BE2C (cell line): ENCODE measurements around the gene TEX14.
"Not testable (repeated sequence)": the region's sequence is repeated elsewhere in the genome, so short reads cannot be mapped to it uniquely, and the experiment has no call there.

ENCODE experiments used
- DNase-seq: peaks from one replicate; pipeline ENCODE4 v3.0.0-alpha.2; 2020
- H3K27me3 ChIP-seq: fragments of 250-450 bp; sonication (Bioruptor Pico); 2 replicates; pipeline ENCODE4 v1.5.1; 2020; ENCODE audit warnings: mild to moderate bottlenecking
- H3K36me3 ChIP-seq: fragments of 250-450 bp; sonication (Bioruptor Pico); 2 replicates; pipeline ENCODE4 v1.5.1; 2020; ENCODE audit warnings: mild to moderate bottlenecking
- H3K4me1 ChIP-seq: fragments of 250-450 bp; sonication (Bioruptor Pico); 2 replicates; pipeline ENCODE4 v1.5.1; 2020
- H3K4me3 ChIP-seq: 2 replicates; pipeline ENCODE4 v1.5.1; 2011; ENCODE audit warnings: low read depth, low read length
- H3K9me3 ChIP-seq: fragments of 250-450 bp; sonication (Bioruptor Pico); 2 replicates; pipeline ENCODE4 v1.5.1; 2020
- TF ChIP-seq, protein P1 (sequence below): IDR thresholded peaks from 2 replicates; pipeline ENCODE4 v1.5.1; 2012; ENCODE audit warnings: mild to moderate bottlenecking, low read depth, low read length

The TEX14 gene

GRCh38 chr17:58693751-58694150 lies 1.9 kb upstream of the TEX14 start:
- Histone ChIP-seq H3K9me3 (no peaks in the 10 kb centered on the region), H3K4me1 (peaks cover 9% of the 10 kb centered on the region; the same call in 1 of the 2 replicates), H3K27me3 (no peaks in the 10 kb centered on the region), H3K36me3 (peaks cover 10% of the 10 kb centered on the region), H3K4me3 (peak overlapping the region; percentile 62; the same call in 1 of the 2 replicates)
- no peak for DNase-seq
- TF ChIP-seq, protein P1, sequence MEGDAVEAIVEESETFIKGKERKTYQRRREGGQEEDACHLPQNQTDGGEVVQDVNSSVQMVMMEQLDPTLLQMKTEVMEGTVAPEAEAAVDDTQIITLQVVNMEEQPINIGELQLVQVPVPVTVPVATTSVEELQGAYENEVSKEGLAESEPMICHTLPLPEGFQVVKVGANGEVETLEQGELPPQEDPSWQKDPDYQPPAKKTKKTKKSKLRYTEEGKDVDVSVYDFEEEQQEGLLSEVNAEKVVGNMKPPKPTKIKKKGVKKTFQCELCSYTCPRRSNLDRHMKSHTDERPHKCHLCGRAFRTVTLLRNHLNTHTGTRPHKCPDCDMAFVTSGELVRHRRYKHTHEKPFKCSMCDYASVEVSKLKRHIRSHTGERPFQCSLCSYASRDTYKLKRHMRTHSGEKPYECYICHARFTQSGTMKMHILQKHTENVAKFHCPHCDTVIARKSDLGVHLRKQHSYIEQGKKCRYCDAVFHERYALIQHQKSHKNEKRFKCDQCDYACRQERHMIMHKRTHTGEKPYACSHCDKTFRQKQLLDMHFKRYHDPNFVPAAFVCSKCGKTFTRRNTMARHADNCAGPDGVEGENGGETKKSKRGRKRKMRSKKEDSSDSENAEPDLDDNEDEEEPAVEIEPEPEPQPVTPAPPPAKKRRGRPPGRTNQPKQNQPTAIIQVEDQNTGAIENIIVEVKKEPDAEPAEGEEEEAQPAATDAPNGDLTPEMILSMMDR, result no peak

- peak overlapping the region; percentile 62 for H3K4me3 ChIP-seq
- DNase-seq, result no peak
- H3K36me3 ChIP-seq, result peaks cover 10% of the 10 kb centered on the region
- TF ChIP-seq, protein P1, result no peak
- H3K9me3 ChIP-seq, result no peaks in the 10 kb centered on the region
- peaks cover 9% of the 10 kb centered on the region; the same call in 1 of the 2 replicates for H3K4me1 ChIP-seq
- H3K27me3 ChIP-seq, result no peaks in the 10 kb centered on the region
Measured at GRCh38 chr17:58693208-58693607, 1.4 kb upstream of the TEX14 start.

DNA sequence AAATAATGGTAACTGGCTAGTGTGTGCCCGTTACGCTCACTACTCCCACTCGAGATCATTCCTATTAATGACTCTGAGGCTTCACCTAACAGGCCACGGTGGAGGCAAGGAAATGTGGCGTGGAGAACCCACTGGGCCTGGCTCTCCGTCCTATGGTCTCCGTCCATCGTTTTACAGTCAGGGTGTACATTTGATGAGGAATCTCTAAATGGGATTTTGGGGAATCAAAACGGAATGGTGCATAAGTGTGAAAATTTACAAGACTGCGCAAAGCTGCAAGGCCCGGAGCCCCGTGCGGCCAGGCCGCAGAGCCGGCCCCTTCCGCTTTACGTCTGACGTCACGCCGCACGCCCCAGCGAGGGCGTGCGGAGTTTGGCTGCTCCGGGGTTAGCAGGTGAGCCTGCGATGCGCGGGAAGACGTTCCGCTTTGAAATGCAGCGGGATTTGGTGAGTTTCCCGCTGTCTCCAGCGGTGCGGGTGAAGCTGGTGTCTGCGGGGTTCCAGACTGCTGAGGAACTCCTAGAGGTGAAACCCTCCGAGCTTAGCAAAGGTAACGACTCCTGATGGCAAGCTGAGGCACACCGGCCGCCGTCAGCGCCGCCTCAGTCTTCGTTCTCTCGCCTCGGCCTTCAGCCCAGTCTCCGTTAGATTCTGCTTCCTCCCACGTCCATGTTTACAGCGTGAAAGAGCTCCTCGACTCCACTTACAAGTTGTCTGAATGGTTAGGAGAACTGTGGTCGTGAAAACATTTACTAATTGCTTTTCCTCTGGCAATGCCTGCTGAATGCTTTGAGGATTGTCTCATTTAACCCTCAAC lies 602 bp upstream of the TEX14 start, which contains the start of gene RAD51C:
Gene RAD51C, plus strand, starts transcription at position 364 of the 817 bp plus-strand sequence. Its CDS starts 42 bp downstream, at position 406.
- Histone ChIP-seq H3K4me1 (peaks cover 9% of the 10 kb centered on the region; the same call in 1 of the 2 replicates), H3K4me3 (peak within 1 kb of the TSS; percentile 62), H3K36me3 (peaks cover 10% of the 10 kb centered on the region), H3K27me3 (no peaks in the 10 kb centered on the region), H3K9me3 (no peaks in the 10 kb centered on the region)
- TF ChIP-seq, protein P1, result no peak
- peak; percentile 87 for DNase-seq

DNA sequence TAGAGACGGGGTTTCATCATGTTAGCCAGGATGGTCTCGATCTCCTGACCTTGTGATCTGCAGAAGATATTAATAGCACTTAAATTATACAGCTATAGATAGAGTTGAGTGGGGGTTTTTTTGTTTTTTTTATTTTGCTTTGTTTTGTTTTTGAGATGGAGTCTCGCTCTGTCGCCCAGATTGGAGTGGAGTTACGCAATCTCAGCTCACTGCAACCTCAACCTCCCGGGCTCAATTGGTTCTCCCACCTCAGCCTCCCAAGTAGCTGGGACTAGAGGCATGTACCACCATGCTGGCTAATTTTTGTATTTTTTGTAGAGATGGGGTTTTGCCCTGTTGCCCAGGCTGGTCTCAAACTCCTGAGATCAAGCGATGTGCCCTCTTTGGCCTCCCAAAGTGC lies 1.8 kb downstream of the TEX14 start:
- H3K36me3 ChIP-seq, H3K27me3 ChIP-seq, H3K9me3 ChIP-seq, H3K4me1 ChIP-seq, DNase-seq, H3K4me3 ChIP-seq: not testable (repeated sequence)

DNA sequence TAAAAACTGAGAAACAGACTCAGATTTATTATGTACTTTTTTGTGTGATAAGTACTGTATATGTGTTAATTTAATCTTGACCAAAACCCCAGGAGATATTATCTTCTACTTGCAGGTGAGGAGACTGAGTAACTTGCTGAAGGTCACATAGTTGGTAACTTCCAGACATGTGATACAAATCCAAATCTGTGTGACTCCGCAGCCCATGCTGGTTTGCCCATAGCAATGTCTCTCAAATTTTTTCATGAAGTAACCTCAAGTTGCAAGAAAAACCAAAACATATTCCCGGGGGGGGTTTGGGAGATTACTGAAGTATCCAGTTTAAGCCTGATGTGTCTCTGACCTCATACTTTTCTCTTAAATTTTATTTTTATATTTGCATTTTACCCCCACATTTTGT lies 3.3 kb downstream of the TEX14 start:
- H3K4me1 ChIP-seq, result peaks cover 6% of the 10 kb centered on the region; the same call in 1 of the 2 replicates
- no peaks in the 10 kb centered on the region for H3K36me3 ChIP-seq
- no peaks in the 10 kb centered on the region for H3K9me3 ChIP-seq
- H3K4me3 ChIP-seq, result no peak overlapping the region
- no peaks in the 10 kb centered on the region for H3K27me3 ChIP-seq
- no peak for DNase-seq
- TF ChIP-seq, protein P1, result no peak

GRCh38 chr17:58686980-58687379 lies 4.9 kb downstream of the TEX14 start:
- H3K36me3 ChIP-seq, result no peaks in the 10 kb centered on the region
- no peaks in the 10 kb centered on the region for H3K27me3 ChIP-seq
- no peaks in the 10 kb centered on the region for H3K9me3 ChIP-seq
- TF ChIP-seq, protein P1, result no peak
- DNase-seq, result no peak
- no peaks in the 10 kb centered on the region for H3K4me1 ChIP-seq
- H3K4me3 ChIP-seq, result no peak overlapping the region

DNA sequence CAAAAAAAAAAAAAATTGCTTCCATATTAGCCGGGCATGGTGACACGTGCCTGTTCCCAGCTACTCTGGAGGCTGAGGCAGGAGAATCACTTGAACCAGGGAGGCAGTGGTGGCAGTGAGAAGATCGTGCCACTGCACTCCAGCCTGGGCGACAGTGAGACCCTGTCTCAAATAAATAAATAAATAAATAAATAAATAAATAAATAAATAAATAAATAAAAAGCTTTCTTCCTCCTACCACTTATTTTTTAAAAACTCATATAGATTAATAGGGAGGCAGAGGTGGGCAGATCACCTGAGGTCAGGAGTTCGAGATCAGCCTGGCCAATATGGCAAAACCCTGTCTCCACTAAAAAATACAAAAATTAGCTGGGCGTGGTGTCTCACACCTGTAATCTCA lies 7.4 kb downstream of the TEX14 start:
- not testable (repeated sequence) for H3K36me3 ChIP-seq, DNase-seq, H3K4me3 ChIP-seq, H3K27me3 ChIP-seq, H3K9me3 ChIP-seq, H3K4me1 ChIP-seq
